ENCODE data around the gene CASK.

The CASK gene

GRCh38 chrX:41906515-41907187 is 16.7 kb downstream of the CASK start:
- no peak for DNase-seq

GRCh38 chrX:41903544-41903943 is 19.8 kb downstream of the CASK start:
- DNase-seq = no peak

GRCh38 chrX:41900321-41900720 is 23.0 kb downstream of the CASK start:
- no peak for DNase-seq

- no peak for DNase-seq
Measured at GRCh38 chrX:41895826-41896225, 27.5 kb downstream of the CASK start.

GRCh38 chrX:41890026-41890423 is 33.3 kb downstream of the CASK start:
- DNase-seq = no peak

- DNase-seq = no peak
Measured at GRCh38 chrX:41889317-41890025, 33.9 kb downstream of the CASK start.

- DNase-seq = no peak
Measured at GRCh38 chrX:41887691-41888090, 35.7 kb downstream of the CASK start.

GRCh38 chrX:41885724-41886123 is 37.6 kb downstream of the CASK start:
- no peak for DNase-seq

- no peak for DNase-seq
Measured at GRCh38 chrX:41881166-41881565, 42.2 kb downstream of the CASK start.

- no peak for DNase-seq
Measured at GRCh38 chrX:41877167-41877566, 46.2 kb downstream of the CASK start.

- no peak for DNase-seq
Measured at GRCh38 chrX:41875142-41875541, 48.2 kb downstream of the CASK start.

- DNase-seq = no peak
Measured at GRCh38 chrX:41870719-41871151, 52.6 kb downstream of the CASK start.

- no peak for DNase-seq
Measured at GRCh38 chrX:41868392-41868977, 54.9 kb downstream of the CASK start.

- no peak for DNase-seq
Measured at GRCh38 chrX:41863343-41864203, 59.8 kb downstream of the CASK start.

- no peak for DNase-seq
Measured at GRCh38 chrX:41862562-41863184, 60.7 kb downstream of the CASK start.

GRCh38 chrX:41858161-41858775 is 65.1 kb downstream of the CASK start:
- DNase-seq = no peak

- DNase-seq = no peak
Measured at GRCh38 chrX:41857670-41858069, 65.7 kb downstream of the CASK start.

GRCh38 chrX:41846714-41847113 is 76.6 kb downstream of the CASK start:
- no peak for DNase-seq

- no peak for DNase-seq
Measured at GRCh38 chrX:41837270-41837944, 85.9 kb downstream of the CASK start.

GRCh38 chrX:41828826-41829225 is 94.5 kb downstream of the CASK start:
- DNase-seq = no peak

- no peak for DNase-seq
Measured at GRCh38 chrX:41827886-41828285, 95.5 kb downstream of the CASK start.

- no peak for DNase-seq
Measured at GRCh38 chrX:41825796-41826195, 97.6 kb downstream of the CASK start.
